H1 (cell line): ENCODE data around the gene CABP2. TPM values are rescaled to one million over a fixed set of nuclear protein-coding genes. Genes with fewer than 3 reads are reported as not detected.

Source experiments
- CTCF ChIA-PET: fragments of 300-600 bp; sonication (Branson Sonifier 250); formaldehyde crosslinking; loops from one replicate; lab custom pipeline; 2021; ENCODE audit not compliant: partially characterized antibody; lab: Charles Lee
- POLR2A ChIA-PET: fragments of 300-600 bp; sonication (Branson Sonifier 250); formaldehyde crosslinking; loops from one replicate; lab custom pipeline; 2021; ENCODE audit warnings: inconsistent platforms; ENCODE audit not compliant: partially characterized antibody; lab: Charles Lee
- DNase-seq, 2 experiments: peaks; one replicate each; pipeline versions ENCODE4 v3.0.0 to v3.0.0-alpha.2; 2010 to 2022; ENCODE audit warnings: low spot score in 2 of 2, low read depth in 1 of 2, mixed read lengths in 1 of 2
- FAIRE-seq: peaks from 2 replicates; lab custom pipeline; 2011; peaks lifted over from hg19 to GRCh38; lab: Jason Lieb, UNC
- H2AFZ ChIP-seq: 2 replicates; pipeline ENCODE4 v1.8.1; 2012; ENCODE audit warnings: low read length, inconsistent platforms
- H2AK5ac ChIP-seq: 2 replicates; pipeline ENCODE4 v1.6.1; 2013; ENCODE audit warnings: low read depth, low read length
- H2BK120ac ChIP-seq: replicated peaks from 2 replicates; pipeline ENCODE3; 2013; ENCODE audit warnings: low read depth, low read length, inconsistent platforms
- H2BK12ac ChIP-seq: 2 replicates; pipeline ENCODE4 v1.6.1; 2013; ENCODE audit warnings: low read depth, low read length
- H2BK15ac ChIP-seq: 2 replicates; pipeline ENCODE4 v1.6.1; 2013; ENCODE audit warnings: low read length
- H2BK20ac ChIP-seq: 2 replicates; pipeline ENCODE4 v1.6.1; 2013; ENCODE audit warnings: low read length
- H2BK5ac ChIP-seq: 2 replicates; pipeline ENCODE4 v1.6.1; 2013; ENCODE audit warnings: low read depth, low read length
- H3K14ac ChIP-seq: 2 replicates; pipeline ENCODE4 v1.6.1; 2013; ENCODE audit warnings: inconsistent platforms; ENCODE audit not compliant: insufficient read length
- H3K18ac ChIP-seq: 2 replicates; pipeline ENCODE4 v1.6.1; 2013; ENCODE audit warnings: low read length; ENCODE audit errors: extremely low read depth
- H3K23ac ChIP-seq: 2 replicates; pipeline ENCODE4 v1.6.1; 2013; ENCODE audit warnings: inconsistent platforms; ENCODE audit not compliant: insufficient read length
- H3K23me2 ChIP-seq: 2 replicates; pipeline ENCODE4 v1.6.1; 2013; ENCODE audit warnings: low read depth, low read length
- H3K27ac ChIP-seq: 2 replicates; pipeline ENCODE4 v1.6.1; 2011; ENCODE audit warnings: low read depth, low read length, inconsistent platforms
- H3K27me3 ChIP-seq, 4 experiments: replicated peaks in 1 of 4; 1 replicate in 1 of 4; 2 replicates in 3 of 4; pipeline versions ENCODE4 v1.6.1 to v1.8.1; 2011 to 2013; ENCODE audit warnings: low read length in 3 of 4, mild to moderate bottlenecking in 3 of 4, inconsistent platforms in 2 of 4, mixed read lengths in 2 of 4, moderate library complexity in 1 of 4; ENCODE audit not compliant: control insufficient read depth in 3 of 4, insufficient read depth in 3 of 4; ENCODE audit errors: extremely low read depth in 1 of 4
- H3K36me3 ChIP-seq, 4 experiments: 2 replicates each; pipeline versions ENCODE4 v1.6.1 to v1.8.1; 2011 to 2013; ENCODE audit warnings: mild to moderate bottlenecking in 4 of 4, low read length in 3 of 4, moderate library complexity in 2 of 4, control low read depth in 1 of 4, inconsistent platforms in 1 of 4; ENCODE audit not compliant: insufficient read depth in 4 of 4, control insufficient read depth in 2 of 4
- H3K4ac ChIP-seq: replicated peaks from 2 replicates; pipeline ENCODE3; 2013; ENCODE audit warnings: low read length, low read depth, mixed read lengths, inconsistent platforms; ENCODE audit not compliant: insufficient read length
- H3K4me1 ChIP-seq, 4 experiments: replicated peaks in 1 of 4; 1 replicate in 1 of 4; 2 replicates in 3 of 4; pipeline versions ENCODE4 v1.6.1 to v1.8.1; 2011 to 2013; ENCODE audit warnings: low read length in 3 of 4, inconsistent platforms in 2 of 4, mixed read lengths in 1 of 4; ENCODE audit not compliant: insufficient read depth in 4 of 4, control insufficient read depth in 3 of 4
- H3K4me2 ChIP-seq, 2 experiments: 2 replicates each; pipeline versions ENCODE4 v1.6.1 to v1.8.1; 2011 to 2013; ENCODE audit warnings: low read depth in 2 of 2, low read length in 2 of 2, control low read depth in 1 of 2, inconsistent platforms in 1 of 2, mild to moderate bottlenecking in 1 of 2; ENCODE audit not compliant: insufficient read depth in 1 of 2
- H3K4me3 ChIP-seq, 4 experiments: fragments of 200-600, 300-600 bp in 1 of 4; sonication (generic), shearing (Covaris generic), sonication (Bioruptor Twin) in 1 of 4; 2 replicates each; pipeline versions ENCODE4 v1.5.1 to v1.8.1; 2011 to 2016; ENCODE audit warnings: low read length in 4 of 4, low read depth in 3 of 4, control low read depth in 2 of 4, inconsistent platforms in 2 of 4, mild to moderate bottlenecking in 2 of 4, mixed read lengths in 1 of 4, moderate library complexity in 1 of 4; ENCODE audit not compliant: insufficient read depth in 2 of 4; ENCODE audit errors: extremely low read depth in 1 of 4
- H3K56ac ChIP-seq: replicated peaks from 2 replicates; pipeline ENCODE3; 2013; ENCODE audit warnings: low read depth, mild to moderate bottlenecking, mixed read lengths, low read length, inconsistent platforms; ENCODE audit not compliant: insufficient read length
- H3K79me1 ChIP-seq: 2 replicates; pipeline ENCODE4 v1.6.1; 2013; ENCODE audit warnings: low read depth, low read length, control low read depth
- H3K79me2 ChIP-seq, 2 experiments: 2 replicates each; pipeline versions ENCODE4 v1.6.1 to v1.8.1; 2012 to 2013; ENCODE audit warnings: low read length in 2 of 2, mild to moderate bottlenecking in 2 of 2, inconsistent platforms in 1 of 2; ENCODE audit not compliant: insufficient read depth in 2 of 2, control insufficient read depth in 1 of 2
- H3K9ac ChIP-seq, 4 experiments: replicated peaks in 1 of 4; 1 replicate in 1 of 4; 2 replicates in 3 of 4; pipeline versions ENCODE4 v1.6.1 to v1.8.1; 2011 to 2013; ENCODE audit warnings: low read depth in 3 of 4, low read length in 3 of 4, control low read depth in 2 of 4, mild to moderate bottlenecking in 2 of 4, moderate library complexity in 2 of 4, inconsistent platforms in 1 of 4; ENCODE audit errors: extremely low read depth in 1 of 4
- H3K9me3 ChIP-seq, 2 experiments: 2 replicates each; pipeline versions ENCODE4 v1.6.1 to v1.8.1; 2012 to 2013; ENCODE audit warnings: mild to moderate bottlenecking in 2 of 2, moderate library complexity in 2 of 2, control low read depth in 1 of 2, inconsistent platforms in 1 of 2, low read depth in 1 of 2, low read length in 1 of 2, mixed read lengths in 1 of 2; ENCODE audit not compliant: insufficient read depth in 2 of 2
- H4K20me1 ChIP-seq, 2 experiments: replicated peaks in 1 of 2; 2 replicates each; pipeline versions ENCODE3 to v1.8.1; 2011 to 2013; ENCODE audit warnings: inconsistent platforms in 2 of 2, low read length in 2 of 2, mild to moderate bottlenecking in 1 of 2; ENCODE audit not compliant: insufficient read depth in 2 of 2, control insufficient read depth in 1 of 2
- H4K5ac ChIP-seq: 2 replicates; pipeline ENCODE4 v1.6.1; 2013; ENCODE audit warnings: low read length, low read depth, mixed read lengths, inconsistent platforms; ENCODE audit not compliant: insufficient read length
- H4K8ac ChIP-seq: 2 replicates; pipeline ENCODE4 v1.8.0; 2013; ENCODE audit warnings: mild to moderate bottlenecking, moderate library complexity, low read length, inconsistent platforms; ENCODE audit not compliant: insufficient read depth; ENCODE audit errors: extremely low read depth
- H4K91ac ChIP-seq: replicated peaks from 2 replicates; pipeline ENCODE3; 2013; ENCODE audit warnings: low read length, mixed read lengths, inconsistent platforms; ENCODE audit not compliant: insufficient read length
- CTBP2 ChIP-seq: IDR thresholded peaks from 2 replicates; pipeline ENCODE4 v1.7.0; 2011; ENCODE audit warnings: borderline replicate concordance, mild to moderate bottlenecking, moderate library complexity, mixed read lengths, low read length; ENCODE audit not compliant: insufficient read depth, insufficient read length
- HDAC2 ChIP-seq, 2 experiments: fragments of 300-600 bp in 1 of 2; sonication (generic) in 1 of 2; IDR thresholded peaks; 2 replicates each; pipeline ENCODE4 v1.6.1; 2011 to 2012; ENCODE audit warnings: low read depth in 2 of 2, low read length in 2 of 2, mild to moderate bottlenecking in 2 of 2, moderate library complexity in 2 of 2, borderline replicate concordance in 1 of 2, inconsistent platforms in 1 of 2
- KDM4A ChIP-seq: IDR thresholded peaks from one replicate; pipeline ENCODE4 v1.7.1; 2012; ENCODE audit warnings: low read depth, mild to moderate bottlenecking, moderate library complexity, low read length, inconsistent platforms; ENCODE audit not compliant: severe bottlenecking
- SAP30 ChIP-seq: fragments of 300-600 bp; sonication (generic); IDR thresholded peaks from 2 replicates; pipeline ENCODE4 v1.7.1; 2012; ENCODE audit warnings: low read length, moderate library complexity, mild to moderate bottlenecking, inconsistent platforms; ENCODE audit not compliant: insufficient read depth, insufficient replicate concordance
- SIN3A ChIP-seq, 2 experiments: IDR thresholded peaks in 1 of 2; conservative IDR thresholded peaks in 1 of 2; 2 replicates each; pipeline ENCODE4 v1.6.1; 2011 to 2012; ENCODE audit warnings: low read length in 2 of 2, improper control_type of control experiment in 1 of 2, low read depth in 1 of 2, mild to moderate bottlenecking in 1 of 2
- SP2 ChIP-seq: IDR thresholded peaks from 2 replicates; pipeline ENCODE4 v1.6.1; 2012; ENCODE audit warnings: mild to moderate bottlenecking, low read length, inconsistent platforms
- TAF1 ChIP-seq: IDR thresholded peaks from 2 replicates; pipeline ENCODE4 v1.6.1; 2011; ENCODE audit warnings: mild to moderate bottlenecking, low read depth, low read length
- WGBS, 2 experiments: shearing (Covaris generic) in 1 of 2; methylation state at CpG; one replicate each; pipeline versions ENCODE4 v1.1.6 to v1.1.7; 2013 to 2015; ENCODE audit warnings: low lambda C conversion rate in 2 of 2, mixed read lengths in 2 of 2, inconsistent platforms in 1 of 2, low coverage in 1 of 2, missing lambda C conversion rate in 1 of 2; ENCODE audit not compliant: insufficient replicate concordance in 2 of 2, insufficient coverage in 1 of 2, insufficient read length in 1 of 2; ENCODE audit errors: extremely low coverage in 1 of 2, missing lambda C conversion rate in 1 of 2; 5-methylcytosine and 5-hydroxymethylcytosine counted together
- polyA plus RNA-seq, 7 experiments: library from polyadenylated mRNA; depleted of rRNA in 3 of 7; stranded (reverse) in 5 of 7; unstranded in 2 of 7; fragments of >200 nt in 5 of 7; fragments of 200-250 nt in 2 of 7; gene quantifications; 1 replicate in 5 of 7; 2 replicates in 1 of 7; 4 replicates in 1 of 7; pipeline versions ENCODE4 v1.2.1 to v1.2.3, GENCODE V29; 2011 to 2013; ENCODE audit warnings: missing spikeins in 2 of 7, mixed read lengths in 2 of 7
- total RNA-seq: library from RNA; stranded (reverse); fragmentation: NEBNext Ultra II Directional; extraction: Animal tissue kit (Norgen Biotek cat#: 25700); gene quantifications from 2 replicates; pipeline ENCODE4 v1.2.1, GENCODE V29; 2021

The CABP2 gene
- total and polyA plus RNA-seq, 2 of the 8 experiments (the other 6 are each of a cell fraction or from before 2014, with no cell fraction given): not detected

DNA sequence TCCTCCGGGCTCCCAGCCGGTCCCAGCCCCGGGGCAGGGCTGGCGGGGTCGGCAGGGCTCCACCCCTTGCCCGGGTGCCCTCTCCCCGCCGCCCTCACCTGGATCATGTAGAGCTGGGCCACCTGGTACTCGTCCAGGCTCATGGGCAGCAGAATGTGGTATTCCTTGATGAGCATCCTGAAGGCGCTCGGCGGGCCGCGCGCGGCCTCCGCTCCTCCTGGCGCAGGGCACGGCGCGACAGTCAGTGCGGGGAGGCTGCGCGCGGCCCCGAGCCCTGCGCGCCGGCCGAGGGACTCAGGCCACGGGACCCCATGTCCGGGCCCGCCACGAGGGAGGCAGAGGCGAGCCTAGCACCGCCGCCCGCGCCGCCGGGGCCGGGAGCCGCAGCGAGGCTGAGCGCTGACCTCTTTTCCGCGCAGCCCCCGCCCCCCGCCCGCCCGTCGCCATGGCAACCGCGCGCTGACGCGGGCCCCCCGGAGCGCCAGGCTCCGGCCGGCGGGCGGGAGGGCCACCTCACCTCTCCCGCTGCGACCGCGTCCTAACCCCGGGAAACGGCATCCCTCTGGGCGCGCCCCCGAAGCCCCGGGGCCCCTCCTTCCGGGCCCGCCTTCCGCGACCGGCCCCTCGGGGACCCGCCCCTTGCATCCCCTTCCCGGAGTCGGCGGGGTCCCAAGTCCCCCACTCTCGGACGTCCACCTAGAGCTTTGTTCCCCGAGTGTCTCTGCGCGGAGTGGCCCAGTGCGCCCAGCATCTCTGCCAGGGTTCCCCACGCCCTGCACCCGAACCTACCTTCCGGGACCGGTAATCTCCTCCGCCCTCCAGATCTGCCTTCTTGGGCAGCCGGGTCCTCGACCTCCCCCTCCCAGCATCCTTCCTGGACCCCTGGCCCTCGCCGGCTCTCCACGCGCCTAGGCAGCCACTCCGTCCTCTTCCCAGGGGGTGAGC is 19.0 kb downstream of the CABP2 start:
- CTCF ChIA-PET: interaction anchor here (1.3 to 1.5 kb wide), 2 partner anchors 11 to 85 kb away, joined by 3 to 4 read pairs; no protein-coding TSS in a partner anchor

More for the DNA sequence above, 19.0 kb downstream of the CABP2 start:
- H4K20me1 ChIP-seq: peaks cover 6 to 16% of the 10 kb centered on the region in 2 experiments
- H3K4me1 ChIP-seq: peaks cover 0 to 30% (median 10%) of the 10 kb centered on the region in 4 experiments; a peak in 6 of 7 replicates
- H3K9ac ChIP-seq: peak overlapping the region in 3 of 4 experiments; percentile 29 to 61 (median 38); a peak in 5 of 7 replicates
- H3K36me3 ChIP-seq: peaks cover 0 to 8% (median 2%) of the 10 kb centered on the region in 4 experiments; a peak in 5 of 8 replicates
- no peak overlapping the region for H2AK5ac ChIP-seq
- peak overlapping the region; percentile 78; the same call in 1 of the 2 replicates for H3K18ac ChIP-seq
- no peak overlapping the region; the same call in 1 of the 2 replicates for H2BK5ac ChIP-seq
- peak overlapping the region; percentile 69 to 94 (median 75) for H3K4me3 ChIP-seq
- FAIRE-seq: no peak
- no peak overlapping the region for H3K4ac ChIP-seq
- H3K27ac ChIP-seq: no peak overlapping the region
- no peak overlapping the region for H3K23ac ChIP-seq
- peak overlapping the region; percentile 46 for H4K91ac ChIP-seq
- H3K27me3 ChIP-seq: peaks cover 0 to 8% (median 4%) of the 10 kb centered on the region in 4 experiments; a peak in 3 of 7 replicates
- H2BK15ac ChIP-seq: no peak overlapping the region
- H3K56ac ChIP-seq: no peak overlapping the region
- no peak overlapping the region for H2BK12ac ChIP-seq
- no peaks in the 10 kb centered on the region for H3K9me3 ChIP-seq
- peak in 1 of 2 experiments; percentile 71 for DNase-seq
- H3K14ac ChIP-seq: no peak overlapping the region
- H2AFZ ChIP-seq: peak overlapping the region; percentile 26; the same call in 1 of the 2 replicates
- no peak overlapping the region for H2BK120ac ChIP-seq
- peak overlapping the region; percentile 70 to 98 for H3K4me2 ChIP-seq
- H3K79me1 ChIP-seq: no peaks in the 10 kb centered on the region
- H3K79me2 ChIP-seq: 0 out of 4 replicates have a peak, but pooled peaks cover 0 to 8% of the 10 kb centered on the region in 2 experiments
- H2BK20ac ChIP-seq: no peak overlapping the region
- TF ChIP-seq HDAC2 (IDR thresholded peaks at IDR 0.05; ENCODE audit: borderline replicate concordance in 1 of 2, low read depth in 2 of 2, low read length in 2 of 2) (peak in 1 of 2 experiments; percentile 74; a peak in 1 of 4 replicates), SP2 (no peak), TAF1 (0 out of 2 replicates have a peak, but pooled peaks have one; percentile 13), SIN3A (conservative IDR thresholded peaks at IDR 0.05 in 1 of 2, IDR thresholded peaks at IDR 0.05 in 1 of 2; ENCODE audit: low read depth in 1 of 2, low read length in 2 of 2) (peak; percentile 35 to 70; a peak in 2 of 4 replicates), CTBP2 (no peak), KDM4A (peak; percentile 52), SAP30 (peak; percentile 74)
- peaks cover 24% of the 10 kb centered on the region for H3K23me2 ChIP-seq
- no peak overlapping the region for H4K5ac ChIP-seq
- H4K8ac ChIP-seq: no peak overlapping the region
- WGBS, 2 experiments: 5% methylated on average over 41 of the region's 101 CpGs; no CpG with 5 or more reads in 1 of the 2 experiments
- POLR2A ChIA-PET: interaction anchor here (1.1 to 1.5 kb wide), 4 partner anchors 16 to 133 kb away, joined by 3 read pairs; partner anchors contain the start of gene TMEM134
